Panc1 (cell line): Measurements from ENCODE around the gene GAL3ST3. TPM values are rescaled to one million over a fixed set of nuclear protein-coding genes. Genes with fewer than 3 reads are reported as not detected.

ENCODE experiments used
- ATAC-seq: fragments of 200-7000 bp; cut with Tn5 transposase; 2 replicates; pipeline ENCODE4 v1.9.1; 2020; ENCODE audit warnings: mild to moderate bottlenecking, moderate library complexity
- BruUV-seq: library from RNA; stranded (reverse); fragments of 400-500 nt; replicated peaks from 2 replicates; lab custom pipeline; 2021; lab: Mats Ljungman, UMichigan
- CTCF ChIA-PET: fragments of 300-600 bp; sonication (Branson Sonifier 250); formaldehyde crosslinking; loops from one replicate; lab custom pipeline; 2022; ENCODE audit warnings: antibody characterized with exemption; lab: Charles Lee
- POLR2A ChIA-PET: fragments of 300-600 bp; sonication (Branson Sonifier 250); formaldehyde crosslinking; loops from one replicate; lab custom pipeline; 2022; ENCODE audit warnings: antibody characterized with exemption; lab: Charles Lee
- DNase-seq: peaks from one replicate; pipeline ENCODE4 v3.0.0-alpha.2; 2010; ENCODE audit warnings: low read depth, low spot score
- H3K27ac ChIP-seq: 2 replicates; pipeline ENCODE4 v1.5.1; 2011; ENCODE audit warnings: mild to moderate bottlenecking, low read length, inconsistent platforms
- H3K27me3 ChIP-seq: fragments of 200-500 bp; sonication (Bioruptor generic); 2 replicates; pipeline ENCODE4 v1.6.0; 2014; ENCODE audit warnings: low read length, inconsistent platforms; ENCODE audit not compliant: control insufficient read depth, insufficient read depth
- H3K36me3 ChIP-seq: fragments of 200-500 bp; sonication (Bioruptor generic); 2 replicates; pipeline ENCODE4 v1.5.1; 2014; ENCODE audit warnings: inconsistent platforms, mild to moderate bottlenecking, low read length, moderate library complexity; ENCODE audit not compliant: control insufficient read depth, insufficient read depth
- H3K4me1 ChIP-seq: 2 replicates; pipeline ENCODE4 v1.5.1; 2011; ENCODE audit warnings: inconsistent platforms, mild to moderate bottlenecking, low read length, moderate library complexity; ENCODE audit not compliant: control insufficient read depth, insufficient read depth
- H3K4me3 ChIP-seq, 2 experiments: 2 replicates each; pipeline ENCODE4 v1.5.1; 2011 to 2012; ENCODE audit warnings: low read depth in 2 of 2, low read length in 2 of 2, mild to moderate bottlenecking in 2 of 2, inconsistent platforms in 1 of 2, moderate library complexity in 1 of 2
- H3K9me3 ChIP-seq: fragments of 200-500 bp; sonication (Bioruptor generic); 2 replicates; pipeline ENCODE4 v1.5.1; 2014; ENCODE audit warnings: low read depth, mild to moderate bottlenecking, inconsistent platforms, low read length, moderate library complexity; ENCODE audit not compliant: control insufficient read depth, insufficient read depth
- CTCF ChIP-seq: fragments of 450-650 bp; IDR thresholded peaks from 2 replicates; pipeline ENCODE4 v1.5.1; 2017; ENCODE audit warnings: mild to moderate bottlenecking
- POLR2AphosphoS5 ChIP-seq: IDR thresholded peaks from 2 replicates; pipeline ENCODE4 v1.6.1; 2012; ENCODE audit warnings: mild to moderate bottlenecking, low read depth, low read length, moderate library complexity
- REST ChIP-seq, 2 experiments: IDR thresholded peaks; 2 replicates each; pipeline ENCODE4 v1.6.1; 2011 to 2012; ENCODE audit warnings: low read depth in 2 of 2, control low read depth in 1 of 2, low read length in 1 of 2, mild to moderate bottlenecking in 1 of 2, moderate library complexity in 1 of 2; ENCODE audit not compliant: insufficient read depth in 1 of 2
- SIN3A ChIP-seq: IDR thresholded peaks from 2 replicates; pipeline ENCODE4 v1.6.1; 2012; ENCODE audit warnings: low read depth, mild to moderate bottlenecking, low read length, moderate library complexity, borderline replicate concordance; ENCODE audit not compliant: insufficient read depth
- TCF7L2 ChIP-seq: IDR thresholded peaks from 2 replicates; pipeline ENCODE4 v1.6.1; 2011; ENCODE audit warnings: mild to moderate bottlenecking, low read depth, low read length, inconsistent platforms
- in situ Hi-C: cut with HindIII; loops from 2 replicates; pipeline ENCODE4 v1.10.0; 2016; ENCODE audit warnings: low sequenced_read_pairs, low pct_unique_long_range_greater_than_20kb
- intact Hi-C: fragments of 100-400 bp; cut with micrococcal nuclease; formaldehyde crosslinking; loops from one replicate; pipeline ENCODE4 v1.10.0; 2022; ENCODE audit not compliant: unreplicated experiment
- total RNA-seq: library from RNA; stranded (reverse); gene quantifications from one replicate; pipeline ENCODE4 v1.2.1, GENCODE V29; 2021; ENCODE audit not compliant: unreplicated experiment

Gene GAL3ST3
- total RNA-seq, 1 experiment from 2014 or later, result not detected

GRCh38 chr11:65992056-65992455 is 56.9 kb downstream of the GAL3ST3 start:
- DNase-seq (no peak), ATAC-seq (no peak)
- Histone ChIP-seq H3K4me1 (no peaks in the 10 kb centered on the region), H3K27me3 (no peaks in the 10 kb centered on the region), H3K27ac (no peak overlapping the region), H3K4me3 (no peak overlapping the region), H3K36me3 (peaks cover 3% of the 10 kb centered on the region; the same call in 1 of the 2 replicates), H3K9me3 (no peaks in the 10 kb centered on the region)
- intact Hi-C loops, result no loop called here
- TF ChIP-seq REST (IDR thresholded peaks at IDR 0.05; ENCODE audit: insufficient read depth in 1 of 2, low read depth in 2 of 2, low read length in 1 of 2), result no peak
- no peak for TF ChIP-seq SIN3A
- no peak for TF ChIP-seq CTCF
- no peak for TF ChIP-seq TCF7L2
- TF ChIP-seq POLR2AphosphoS5, result no peak
- BruUV-seq, result no TSS peak
- ChIA-PET POLR2A (no interaction called here), CTCF (interaction anchor here (0.7 kb wide), 1 partner anchor 290 kb away, joined by 3 read pairs; no protein-coding TSS in a partner anchor)
- in situ Hi-C loops, result no loop called here

Other genes with a start within 250 kb of the GAL3ST3 start
- gene SNX32, start 215.2 kb downstream of the GAL3ST3 start, total RNA-seq, result not detected
- gene CFL1, start 191.0 kb downstream of the GAL3ST3 start, total RNA-seq, result 1,911 TPM
- gene MUS81, start 188.7 kb downstream of the GAL3ST3 start, total RNA-seq, result 140 TPM
- 23.7 TPM for gene EFEMP2, start 176.4 kb downstream of the GAL3ST3 start, total RNA-seq
- not detected for gene CTSW, start 169.3 kb downstream of the GAL3ST3 start, total RNA-seq
- 105 TPM for gene FIBP, start 160.7 kb downstream of the GAL3ST3 start, total RNA-seq
- 85.4 TPM for gene CCDC85B, start 158.5 kb downstream of the GAL3ST3 start, total RNA-seq
- 186 TPM for gene FOSL1, start 148.8 kb downstream of the GAL3ST3 start, total RNA-seq
- 84.7 TPM for gene C11orf68, start 130.1 kb downstream of the GAL3ST3 start, total RNA-seq
- gene DRAP1, start 129.7 kb downstream of the GAL3ST3 start, total RNA-seq, result 581 TPM
- gene TSGA10IP, start 103.7 kb downstream of the GAL3ST3 start, total RNA-seq, result not detected
- 76.4 TPM for gene SART1, start 87.4 kb downstream of the GAL3ST3 start, total RNA-seq
- gene EIF1AD, start 47.0 kb downstream of the GAL3ST3 start, total RNA-seq, result 64.6 TPM
- 494 TPM for gene BANF1, start 46.7 kb downstream of the GAL3ST3 start, total RNA-seq
- 0.23 TPM for gene CST6, start 37.2 kb downstream of the GAL3ST3 start, total RNA-seq
- gene CATSPER1, start 22.7 kb downstream of the GAL3ST3 start, total RNA-seq, result 0.15 TPM
- gene SF3B2, start 3.2 kb upstream of the GAL3ST3 start, total RNA-seq, result 271 TPM
- 91.8 TPM for gene PACS1, start 21.1 kb upstream of the GAL3ST3 start, total RNA-seq
- 85.1 TPM for gene KLC2, start 208.5 kb upstream of the GAL3ST3 start, total RNA-seq
- 256 TPM for gene RAB1B, start 219.5 kb upstream of the GAL3ST3 start, total RNA-seq
- 9.3 TPM for gene CNIH2, start 229.0 kb upstream of the GAL3ST3 start, total RNA-seq
- 196 TPM for gene YIF1A, start 240.0 kb upstream of the GAL3ST3 start, total RNA-seq
- 11.0 TPM for gene TMEM151A, start 242.7 kb upstream of the GAL3ST3 start, total RNA-seq